ENCODE measurements around the gene ARL9.

ARL9 gene

GRCh38 chr4:56475917-56476316 is 29.7 kb upstream of the ARL9 start:
- no peak for ATAC-seq
- TF ChIP-seq ZFP30 (CRISPR knock-in tag; IDR thresholded peaks at IDR 0.05), result no peak
- no peak for TF ChIP-seq ARNTL (CRISPR knock-in tag; IDR thresholded peaks at IDR 0.05; ENCODE audit: borderline replicate concordance, low read depth)
- TF ChIP-seq GLIS3 (CRISPR knock-in tag; IDR thresholded peaks at IDR 0.05), result no peak
- no peak for TF ChIP-seq ZNF565 (CRISPR knock-in tag; conservative IDR thresholded peaks at IDR 0.05; ENCODE audit: low read depth)
- no peak for TF ChIP-seq BACH2 (CRISPR knock-in tag; IDR thresholded peaks at IDR 0.05; ENCODE audit: borderline replicate concordance)
- TF ChIP-seq, protein P1, sequence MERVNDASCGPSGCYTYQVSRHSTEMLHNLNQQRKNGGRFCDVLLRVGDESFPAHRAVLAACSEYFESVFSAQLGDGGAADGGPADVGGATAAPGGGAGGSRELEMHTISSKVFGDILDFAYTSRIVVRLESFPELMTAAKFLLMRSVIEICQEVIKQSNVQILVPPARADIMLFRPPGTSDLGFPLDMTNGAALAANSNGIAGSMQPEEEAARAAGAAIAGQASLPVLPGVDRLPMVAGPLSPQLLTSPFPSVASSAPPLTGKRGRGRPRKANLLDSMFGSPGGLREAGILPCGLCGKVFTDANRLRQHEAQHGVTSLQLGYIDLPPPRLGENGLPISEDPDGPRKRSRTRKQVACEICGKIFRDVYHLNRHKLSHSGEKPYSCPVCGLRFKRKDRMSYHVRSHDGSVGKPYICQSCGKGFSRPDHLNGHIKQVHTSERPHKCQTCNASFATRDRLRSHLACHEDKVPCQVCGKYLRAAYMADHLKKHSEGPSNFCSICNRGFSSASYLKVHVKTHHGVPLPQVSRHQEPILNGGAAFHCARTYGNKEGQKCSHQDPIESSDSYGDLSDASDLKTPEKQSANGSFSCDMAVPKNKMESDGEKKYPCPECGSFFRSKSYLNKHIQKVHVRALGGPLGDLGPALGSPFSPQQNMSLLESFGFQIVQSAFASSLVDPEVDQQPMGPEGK (CRISPR knock-in tag; IDR thresholded peaks at IDR 0.05; ENCODE audit: borderline replicate concordance), result no peak
- TF ChIP-seq ZNF8 (CRISPR knock-in tag; IDR thresholded peaks at IDR 0.05), result no peak
- TF ChIP-seq, protein P2, sequence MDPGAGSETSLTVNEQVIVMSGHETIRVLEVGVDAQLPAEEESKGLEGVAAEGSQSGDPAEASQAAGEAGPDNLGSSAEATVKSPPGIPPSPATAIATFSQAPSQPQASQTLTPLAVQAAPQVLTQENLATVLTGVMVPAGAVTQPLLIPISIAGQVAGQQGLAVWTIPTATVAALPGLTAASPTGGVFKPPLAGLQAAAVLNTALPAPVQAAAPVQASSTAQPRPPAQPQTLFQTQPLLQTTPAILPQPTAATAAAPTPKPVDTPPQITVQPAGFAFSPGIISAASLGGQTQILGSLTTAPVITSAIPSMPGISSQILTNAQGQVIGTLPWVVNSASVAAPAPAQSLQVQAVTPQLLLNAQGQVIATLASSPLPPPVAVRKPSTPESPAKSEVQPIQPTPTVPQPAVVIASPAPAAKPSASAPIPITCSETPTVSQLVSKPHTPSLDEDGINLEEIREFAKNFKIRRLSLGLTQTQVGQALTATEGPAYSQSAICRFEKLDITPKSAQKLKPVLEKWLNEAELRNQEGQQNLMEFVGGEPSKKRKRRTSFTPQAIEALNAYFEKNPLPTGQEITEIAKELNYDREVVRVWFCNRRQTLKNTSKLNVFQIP (CRISPR knock-in tag; IDR thresholded peaks at IDR 0.05; ENCODE audit: borderline replicate concordance, low read depth), result no peak
- TF ChIP-seq ESRRG (CRISPR knock-in tag; IDR thresholded peaks at IDR 0.05), result no peak
- TF ChIP-seq ZC3H10 (CRISPR knock-in tag; IDR thresholded peaks at IDR 0.05), result no peak
- TF ChIP-seq TSHZ2 (CRISPR knock-in tag; IDR thresholded peaks at IDR 0.05), result no peak
- no peak for TF ChIP-seq RARB (CRISPR knock-in tag; IDR thresholded peaks at IDR 0.05)
- no peak for TF ChIP-seq ISL1 (CRISPR knock-in tag; IDR thresholded peaks at IDR 0.05)

- ATAC-seq, result no peak
- TF ChIP-seq CSDC2 (CRISPR knock-in tag; IDR thresholded peaks at IDR 0.05), result no peak
- TF ChIP-seq ZFP3 (CRISPR knock-in tag; IDR thresholded peaks at IDR 0.05), result no peak
- TF ChIP-seq OSR1 (CRISPR knock-in tag; IDR thresholded peaks at IDR 0.05), result no peak
- TF ChIP-seq ZNF8 (CRISPR knock-in tag; IDR thresholded peaks at IDR 0.05), result no peak
- TF ChIP-seq ZFP30 (CRISPR knock-in tag; IDR thresholded peaks at IDR 0.05), result no peak
- TF ChIP-seq SNAI2 (CRISPR knock-in tag; IDR thresholded peaks at IDR 0.05), result no peak
- TF ChIP-seq RARB (CRISPR knock-in tag; IDR thresholded peaks at IDR 0.05), result no peak
- TF ChIP-seq, protein P3, sequence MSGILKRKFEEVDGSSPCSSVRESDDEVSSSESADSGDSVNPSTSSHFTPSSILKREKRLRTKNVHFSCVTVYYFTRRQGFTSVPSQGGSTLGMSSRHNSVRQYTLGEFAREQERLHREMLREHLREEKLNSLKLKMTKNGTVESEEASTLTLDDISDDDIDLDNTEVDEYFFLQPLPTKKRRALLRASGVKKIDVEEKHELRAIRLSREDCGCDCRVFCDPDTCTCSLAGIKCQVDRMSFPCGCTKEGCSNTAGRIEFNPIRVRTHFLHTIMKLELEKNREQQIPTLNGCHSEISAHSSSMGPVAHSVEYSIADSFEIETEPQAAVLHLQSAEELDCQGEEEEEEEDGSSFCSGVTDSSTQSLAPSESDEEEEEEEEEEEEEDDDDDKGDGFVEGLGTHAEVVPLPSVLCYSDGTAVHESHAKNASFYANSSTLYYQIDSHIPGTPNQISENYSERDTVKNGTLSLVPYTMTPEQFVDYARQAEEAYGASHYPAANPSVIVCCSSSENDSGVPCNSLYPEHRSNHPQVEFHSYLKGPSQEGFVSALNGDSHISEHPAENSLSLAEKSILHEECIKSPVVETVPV (CRISPR knock-in tag; IDR thresholded peaks at IDR 0.05), result no peak
These were observed 28.3 kb upstream of the ARL9 start for GRCh38 chr4:56477192-56477702.

DNA sequence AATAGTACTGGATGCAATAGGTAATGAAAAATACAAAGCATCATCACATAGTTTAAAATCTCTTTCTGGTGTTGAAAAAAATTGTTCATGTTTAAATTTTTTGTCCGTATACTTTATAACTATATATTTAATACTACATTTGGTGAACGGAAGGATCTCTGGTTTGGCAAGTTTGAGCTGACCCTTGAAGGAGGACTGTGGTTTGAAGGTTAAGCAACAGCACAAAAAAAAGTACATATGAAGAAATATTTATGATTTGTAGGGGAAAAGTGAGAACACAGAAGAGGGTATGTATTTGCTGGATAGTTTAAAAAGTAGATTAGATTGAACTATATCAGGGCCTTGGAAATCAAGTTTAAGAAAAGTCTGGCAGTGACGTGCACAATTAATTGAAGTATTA is 24.9 kb upstream of the ARL9 start:
- no peak for TF ChIP-seq ZNF8 (CRISPR knock-in tag; IDR thresholded peaks at IDR 0.05)
- no peak for ATAC-seq

- no peak for ATAC-seq
- no peak for TF ChIP-seq ESRRG (CRISPR knock-in tag; IDR thresholded peaks at IDR 0.05)
- TF ChIP-seq TOX (CRISPR knock-in tag; IDR thresholded peaks at IDR 0.05; ENCODE audit: borderline replicate concordance), result no peak
- no peak for TF ChIP-seq BACH2 (CRISPR knock-in tag; IDR thresholded peaks at IDR 0.05; ENCODE audit: borderline replicate concordance)
- no peak for TF ChIP-seq ZNF70 (CRISPR knock-in tag; IDR thresholded peaks at IDR 0.05)
- TF ChIP-seq, protein P2 (CRISPR knock-in tag; IDR thresholded peaks at IDR 0.05; ENCODE audit: borderline replicate concordance, low read depth), result no peak
- TF ChIP-seq, protein P1 (CRISPR knock-in tag; IDR thresholded peaks at IDR 0.05; ENCODE audit: borderline replicate concordance), result no peak
- TF ChIP-seq GLIS3 (CRISPR knock-in tag; IDR thresholded peaks at IDR 0.05), result no peak
- TF ChIP-seq ZFP3 (CRISPR knock-in tag; IDR thresholded peaks at IDR 0.05), result no peak
- no peak for TF ChIP-seq CSDC2 (CRISPR knock-in tag; IDR thresholded peaks at IDR 0.05)
- TF ChIP-seq, protein P3 (CRISPR knock-in tag; IDR thresholded peaks at IDR 0.05), result no peak
- no peak for TF ChIP-seq ARNTL (CRISPR knock-in tag; IDR thresholded peaks at IDR 0.05; ENCODE audit: borderline replicate concordance, low read depth)
- no peak for TF ChIP-seq ZFP30 (CRISPR knock-in tag; IDR thresholded peaks at IDR 0.05)
- TF ChIP-seq ZC3H10 (CRISPR knock-in tag; IDR thresholded peaks at IDR 0.05), result no peak
- TF ChIP-seq ZNF565 (CRISPR knock-in tag; conservative IDR thresholded peaks at IDR 0.05; ENCODE audit: low read depth), result no peak
These were observed 9.3 kb upstream of the ARL9 start for GRCh38 chr4:56496241-56496640.

All from SK-N-SH treated with all-trans-retinoic acid at 6 μM for 48 hours (cell line).